Muscle of arm (tissue), 12 donors: ENCODE data around the gene CDHR4. TPM values are rescaled to one million over a fixed set of nuclear protein-coding genes. Genes with fewer than 3 reads are reported as not detected.

Experiments
- polyA plus RNA-seq, 12 donors: library from polyadenylated mRNA; unstranded; fragments of 120-200 nt; gene quantifications; one replicate each; pipeline ENCODE4 v1.2.1, GENCODE V29; 2013; ENCODE audit not compliant: insufficient read length in 12 of 12

Gene CDHR4
- polyA plus RNA-seq, 12 donors: 0.10 to 0.32 (median 0.16) TPM; not detected in 9

Other genes with a start within 250 kb of the CDHR4 start
- 1 to 10 TPM in 6 of 12 donors, under 1 TPM in 5, not detected in 1; 0.43 to 1.5 (median 1.2) TPM for gene BSN, start 245.4 kb downstream of the CDHR4 start, polyA plus RNA-seq
- 10 to 100 TPM in 11 of 12 donors, not detected in 1; 46.6 to 86.0 (median 62.3) TPM for gene APEH, start 125.5 kb downstream of the CDHR4 start, polyA plus RNA-seq
- 10 to 100 TPM in 6 of 12 donors, 1 to 10 TPM in 5, not detected in 1; 3.8 to 63.5 (median 10.4) TPM for gene MST1, start 110.4 kb downstream of the CDHR4 start, polyA plus RNA-seq
- 100 to 1,000 TPM in 1 of 12 donors, 10 to 100 TPM in 10, not detected in 1; 30.9 to 103 (median 40.4) TPM for gene RNF123, start 110.3 kb downstream of the CDHR4 start, polyA plus RNA-seq
- 1 to 10 TPM in 11 of 12 donors, not detected in 1; 1.2 to 6.1 (median 2.3) TPM for gene AMIGO3, start 80.2 kb downstream of the CDHR4 start, polyA plus RNA-seq
- gene GMPPB, start 75.9 kb downstream of the CDHR4 start, polyA plus RNA-seq: 10 to 100 TPM in 7 of 12 donors, 1 to 10 TPM in 4, not detected in 1; 7.9 to 11.8 (median 10.4) TPM
- gene IP6K1, start 13.3 kb downstream of the CDHR4 start, polyA plus RNA-seq: 10 to 100 TPM in 11 of 12 donors, not detected in 1; 17.8 to 37.0 (median 25.4) TPM
- gene INKA1, start 3.4 kb upstream of the CDHR4 start, polyA plus RNA-seq: 10 to 100 TPM in 5 of 12 donors, 1 to 10 TPM in 6, not detected in 1; 4.5 to 19.0 (median 8.8) TPM
- gene UBA7, start 14.1 kb upstream of the CDHR4 start, polyA plus RNA-seq: 10 to 100 TPM in 11 of 12 donors, not detected in 1; 15.0 to 33.7 (median 19.2) TPM
- 1 to 10 TPM in 10 of 12 donors, not detected in 2; 3.2 to 9.0 (median 5.0) TPM for gene TRAIP, start 56.7 kb upstream of the CDHR4 start, polyA plus RNA-seq
- under 1 TPM in 10 of 12 donors, not detected in 2; 0.13 to 0.77 (median 0.37) TPM for gene CAMKV, start 70.0 kb upstream of the CDHR4 start, polyA plus RNA-seq
- gene MST1R, start 104.0 kb upstream of the CDHR4 start, polyA plus RNA-seq: 10 to 100 TPM in 1 of 12 donors, 1 to 10 TPM in 9, under 1 TPM in 1, not detected in 1; 0.98 to 12.4 (median 2.3) TPM
- gene MON1A, start 129.9 kb upstream of the CDHR4 start, polyA plus RNA-seq: 10 to 100 TPM in 1 of 12 donors, 1 to 10 TPM in 9, not detected in 2; 4.7 to 10.3 (median 5.7) TPM
- 100 to 1,000 TPM in 3 of 12 donors, 10 to 100 TPM in 8, not detected in 1; 53.3 to 148 (median 76.8) TPM for gene RBM6, start 140.3 kb upstream of the CDHR4 start, polyA plus RNA-seq